WI38 (cell line): ENCODE data around the gene MEG3.

ENCODE experiments used
- H3K4me3 ChIP-seq: 2 replicates; pipeline ENCODE4 v1.5.1; 2011; ENCODE audit warnings: low read depth, mild to moderate bottlenecking, control low read depth, low read length
- CTCF ChIP-seq: IDR thresholded peaks from 2 replicates; pipeline ENCODE4 v1.5.1; 2012; ENCODE audit warnings: low read depth, mild to moderate bottlenecking, control low read depth, low read length

The MEG3 gene

GRCh38 chr14:100779691-100780080, 46.2 kb upstream of the MEG3 start:
- no peak overlapping the region for H3K4me3 ChIP-seq
- no peak for TF ChIP-seq CTCF

- TF ChIP-seq CTCF, result no peak
- no peak overlapping the region for H3K4me3 ChIP-seq
Measured at GRCh38 chr14:100780246-100780645, 45.7 kb upstream of the MEG3 start.

- TF ChIP-seq CTCF, result no peak
Measured at GRCh38 chr14:100780646-100781355, 45.1 kb upstream of the MEG3 start.

GRCh38 chr14:100781952-100782351, 44.0 kb upstream of the MEG3 start:
- no peak for TF ChIP-seq CTCF
- H3K4me3 ChIP-seq, result no peak overlapping the region

More at GRCh38 chr14:100780646-100781355, 45.1 kb upstream of the MEG3 start:
- no peak overlapping the region for H3K4me3 ChIP-seq

- no peak for TF ChIP-seq CTCF
Measured at GRCh38 chr14:100782516-100783320, 43.2 kb upstream of the MEG3 start.

GRCh38 chr14:100783630-100784370, 42.1 kb upstream of the MEG3 start:
- H3K4me3 ChIP-seq, result no peak overlapping the region
- no peak for TF ChIP-seq CTCF

More at GRCh38 chr14:100782516-100783320, 43.2 kb upstream of the MEG3 start:
- no peak overlapping the region for H3K4me3 ChIP-seq
